Heart left ventricle (tissue), 13 donors: ENCODE data around the gene FAM221B.

Source experiments
- POLR2A ChIP-seq, 2 donors: fragments of 450-650 bp; IDR thresholded peaks; one replicate each; pipeline ENCODE4 v1.6.1; 2017; ENCODE audit warnings: antibody characterized with exemption in 2 of 2, mild to moderate bottlenecking in 2 of 2, moderate library complexity in 2 of 2
- TF ChIP-seq, protein P1 (sequence below), 12 donors: fragments of 200-600 bp; sonication (generic) in 4 of 12; IDR thresholded peaks; one replicate each; pipeline versions ENCODE4 v1.5.0 to v1.8.0; 2018 to 2022; ENCODE audit warnings: antibody characterized with exemption in 12 of 12, mild to moderate bottlenecking in 5 of 12
- donor health status: ischemic (EF 13 %, LVEDD 7.1; RV severe dilation, severe dysfunction).
- donor health status: DM: no; HTN: yes; CAD: no.
- donor health status: DM: no; HTN: no; CAD: no.
- donor health status: ischemic (EF 25% LVEDD 6.9; RV normal size, moderate dysfunction).
- donor health status: ischemic (EF 25% LVEDD 5.7; RV mildly dilated, moderate dysfunction).
- donor health status: ischemic (EF 35%, LVEDD 5.7; RV mildly dilated, moderate dysfunction).
- donor health status: nonischemic (EF 11% LVEDD 7.7; RV severe dilation, severe dysfunction).
- donor health status: DM: yes; HTN: yes; CAD: no.
- donor health status: PGD.
- donor health status: ischemic (EF 29% LVEDD 5.4; RV normal size, mild dysfunction).
- donor health status: nonischemic (EF 23%, LVEDD 6.1; RV moderate dilation, normal function).

DNA sequence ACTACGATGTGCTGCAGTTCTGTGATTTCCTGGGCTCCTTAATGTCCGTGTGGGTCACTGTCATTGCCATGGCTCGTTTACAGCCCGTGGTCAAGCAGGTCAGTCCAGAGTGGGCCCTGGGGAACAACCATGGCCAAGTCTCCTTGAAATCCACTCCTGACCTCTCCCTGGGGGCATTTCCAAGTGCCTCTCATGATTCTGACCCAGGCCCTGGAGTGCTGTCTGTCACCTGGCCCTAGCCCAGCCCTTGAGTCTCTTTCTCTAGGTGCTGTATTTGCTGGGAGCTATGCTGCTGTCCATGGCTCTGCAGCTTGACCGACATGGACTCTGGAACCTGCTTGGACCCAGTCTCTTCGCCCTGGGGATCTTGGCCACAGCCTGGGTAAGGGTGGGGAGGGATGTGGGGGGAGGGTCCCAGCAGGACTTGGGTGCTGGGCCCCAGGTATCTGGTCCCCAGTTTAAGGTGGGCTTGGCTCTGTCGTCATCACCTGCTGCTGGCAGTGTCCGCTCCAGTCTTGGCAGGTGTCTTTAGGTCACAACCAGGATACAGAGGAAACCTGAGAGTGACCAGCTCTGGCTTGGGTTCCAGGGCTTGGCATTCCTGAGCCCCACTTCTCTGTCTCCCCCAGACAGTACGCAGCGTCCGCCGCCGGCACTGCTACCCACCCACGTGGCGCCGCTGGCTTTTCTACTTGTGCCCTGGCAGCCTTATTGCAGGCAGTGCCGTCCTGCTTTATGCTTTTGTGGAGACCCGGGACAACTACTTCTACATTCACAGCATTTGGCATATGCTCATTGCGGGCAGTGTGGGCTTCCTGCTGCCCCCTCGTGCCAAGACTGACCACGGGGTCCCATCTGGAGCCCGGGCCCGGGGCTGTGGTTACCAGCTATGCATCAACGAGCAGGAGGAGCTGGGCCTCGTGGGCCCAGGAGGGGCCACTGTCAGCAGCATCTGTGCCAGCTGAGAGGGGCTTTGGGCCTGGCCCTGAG lies 24.6 kb upstream of the FAM221B start:
- no peak for TF ChIP-seq POLR2A (IDR thresholded peaks at IDR 0.05)
- TF ChIP-seq, protein P1, sequence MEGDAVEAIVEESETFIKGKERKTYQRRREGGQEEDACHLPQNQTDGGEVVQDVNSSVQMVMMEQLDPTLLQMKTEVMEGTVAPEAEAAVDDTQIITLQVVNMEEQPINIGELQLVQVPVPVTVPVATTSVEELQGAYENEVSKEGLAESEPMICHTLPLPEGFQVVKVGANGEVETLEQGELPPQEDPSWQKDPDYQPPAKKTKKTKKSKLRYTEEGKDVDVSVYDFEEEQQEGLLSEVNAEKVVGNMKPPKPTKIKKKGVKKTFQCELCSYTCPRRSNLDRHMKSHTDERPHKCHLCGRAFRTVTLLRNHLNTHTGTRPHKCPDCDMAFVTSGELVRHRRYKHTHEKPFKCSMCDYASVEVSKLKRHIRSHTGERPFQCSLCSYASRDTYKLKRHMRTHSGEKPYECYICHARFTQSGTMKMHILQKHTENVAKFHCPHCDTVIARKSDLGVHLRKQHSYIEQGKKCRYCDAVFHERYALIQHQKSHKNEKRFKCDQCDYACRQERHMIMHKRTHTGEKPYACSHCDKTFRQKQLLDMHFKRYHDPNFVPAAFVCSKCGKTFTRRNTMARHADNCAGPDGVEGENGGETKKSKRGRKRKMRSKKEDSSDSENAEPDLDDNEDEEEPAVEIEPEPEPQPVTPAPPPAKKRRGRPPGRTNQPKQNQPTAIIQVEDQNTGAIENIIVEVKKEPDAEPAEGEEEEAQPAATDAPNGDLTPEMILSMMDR (IDR thresholded peaks at IDR 0.05), result no peak
